ENCODE results near the gene FBXO4. TPM values are rescaled to one million over a fixed set of nuclear protein-coding genes. Genes with fewer than 3 reads are reported as not detected.

Gene FBXO4
- total RNA-seq, 3 donors from 2014 or later, result 5.9 to 11.4 (median 9.6) TPM

DNA sequence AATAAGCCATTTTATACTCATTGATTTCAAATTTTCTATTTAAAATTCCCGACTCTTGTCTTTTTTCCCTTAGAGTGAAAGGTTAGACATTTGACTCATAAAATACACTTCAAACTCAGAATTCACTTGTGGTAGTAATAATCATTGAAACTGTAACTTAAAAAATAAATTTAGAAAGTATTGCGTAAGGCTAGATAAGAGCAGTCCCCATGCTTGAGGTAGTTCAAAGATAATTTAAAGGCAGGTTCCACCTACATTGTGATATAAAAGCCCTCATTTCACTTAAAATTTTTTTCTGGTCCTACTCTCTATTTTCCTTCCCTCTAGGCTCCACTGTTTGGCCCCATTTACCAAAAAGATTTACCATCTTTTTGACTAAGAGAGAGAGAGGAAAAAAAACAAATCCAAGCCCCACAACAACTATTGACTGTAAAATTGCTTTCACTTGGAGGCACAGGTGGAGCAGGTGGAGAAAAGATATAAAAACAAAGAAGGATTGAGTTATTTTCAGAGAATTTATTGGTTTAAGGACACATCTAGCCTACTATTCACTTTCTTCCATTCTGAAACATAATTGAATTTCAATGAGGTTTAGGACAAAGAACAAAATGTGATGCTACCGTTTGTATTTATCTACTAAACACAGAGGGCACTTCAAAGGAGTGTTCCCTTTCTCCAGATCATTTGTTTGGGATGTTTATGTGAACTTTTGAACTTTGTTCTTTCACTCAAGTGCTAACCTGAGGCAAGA, 61.0 kb downstream of the FBXO4 start:
- intact Hi-C loops (cut with DNase I, micrococcal nuclease), result no loop called here
- Histone ChIP-seq H3K4me3 (no peak overlapping the region), H3K4me1 (ENCODE audit: low read depth) (no peaks in the 10 kb centered on the region), H3K9me3 (no peaks in the 10 kb centered on the region), H3K36me3 (ENCODE audit: low read depth) (no peaks in the 10 kb centered on the region)
- TF ChIP-seq CTCF (IDR thresholded peaks at IDR 0.05), result no peak
- ATAC-seq (no peak), DNase-seq (no peak)

Other genes starting within 250 kb of the FBXO4 start
- gene OXCT1, start 54.9 kb upstream of the FBXO4 start, total RNA-seq, result 10 to 100 TPM in 2 of 3 donors, 1 to 10 TPM in 1; 8.9 to 27.0 (median 14.9) TPM
- 10 to 100 TPM; 21.9 to 28.7 (median 27.5) TPM for gene RIMOC1, start 20.9 kb upstream of the FBXO4 start, total RNA-seq